GM13976 (cell line): ENCODE results near the gene SH3RF1.

Experiments used
- DNase-seq: peaks from one replicate; pipeline ENCODE4 v3.0.0; 2012; ENCODE audit warnings: low spot score
- in situ Hi-C: fragments of 300-500 bp; cut with MboI; formaldehyde crosslinking; loops from one replicate; pipeline ENCODE4 v1.12.0; 2022; ENCODE audit warnings: low sequenced_read_pairs, mixed read lengths, inconsistent platforms; ENCODE audit not compliant: unreplicated experiment
- TF ChIP-seq, protein P1 (sequence below): IDR thresholded peaks from 2 replicates; pipeline ENCODE4 v1.5.1; 2012; ENCODE audit warnings: borderline replicate concordance, mild to moderate bottlenecking; ENCODE audit not compliant: insufficient read depth; ENCODE audit errors: extremely low read depth, missing control alignments, control extremely low read depth

The SH3RF1 gene

GRCh38 chr4:169150806-169151205 lies 120.0 kb downstream of the SH3RF1 start:
- no peak for DNase-seq
- in situ Hi-C loops, result no loop called here
- TF ChIP-seq, protein P1, sequence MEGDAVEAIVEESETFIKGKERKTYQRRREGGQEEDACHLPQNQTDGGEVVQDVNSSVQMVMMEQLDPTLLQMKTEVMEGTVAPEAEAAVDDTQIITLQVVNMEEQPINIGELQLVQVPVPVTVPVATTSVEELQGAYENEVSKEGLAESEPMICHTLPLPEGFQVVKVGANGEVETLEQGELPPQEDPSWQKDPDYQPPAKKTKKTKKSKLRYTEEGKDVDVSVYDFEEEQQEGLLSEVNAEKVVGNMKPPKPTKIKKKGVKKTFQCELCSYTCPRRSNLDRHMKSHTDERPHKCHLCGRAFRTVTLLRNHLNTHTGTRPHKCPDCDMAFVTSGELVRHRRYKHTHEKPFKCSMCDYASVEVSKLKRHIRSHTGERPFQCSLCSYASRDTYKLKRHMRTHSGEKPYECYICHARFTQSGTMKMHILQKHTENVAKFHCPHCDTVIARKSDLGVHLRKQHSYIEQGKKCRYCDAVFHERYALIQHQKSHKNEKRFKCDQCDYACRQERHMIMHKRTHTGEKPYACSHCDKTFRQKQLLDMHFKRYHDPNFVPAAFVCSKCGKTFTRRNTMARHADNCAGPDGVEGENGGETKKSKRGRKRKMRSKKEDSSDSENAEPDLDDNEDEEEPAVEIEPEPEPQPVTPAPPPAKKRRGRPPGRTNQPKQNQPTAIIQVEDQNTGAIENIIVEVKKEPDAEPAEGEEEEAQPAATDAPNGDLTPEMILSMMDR, result no peak

GRCh38 chr4:169148885-169149284 lies 121.9 kb downstream of the SH3RF1 start:
- no peak for DNase-seq
- in situ Hi-C loops, result no loop called here
- TF ChIP-seq, protein P1, result no peak

GRCh38 chr4:169147191-169147590 lies 123.6 kb downstream of the SH3RF1 start:
- no peak for DNase-seq
- TF ChIP-seq, protein P1, result no peak
- in situ Hi-C loops, result no loop called here

DNA sequence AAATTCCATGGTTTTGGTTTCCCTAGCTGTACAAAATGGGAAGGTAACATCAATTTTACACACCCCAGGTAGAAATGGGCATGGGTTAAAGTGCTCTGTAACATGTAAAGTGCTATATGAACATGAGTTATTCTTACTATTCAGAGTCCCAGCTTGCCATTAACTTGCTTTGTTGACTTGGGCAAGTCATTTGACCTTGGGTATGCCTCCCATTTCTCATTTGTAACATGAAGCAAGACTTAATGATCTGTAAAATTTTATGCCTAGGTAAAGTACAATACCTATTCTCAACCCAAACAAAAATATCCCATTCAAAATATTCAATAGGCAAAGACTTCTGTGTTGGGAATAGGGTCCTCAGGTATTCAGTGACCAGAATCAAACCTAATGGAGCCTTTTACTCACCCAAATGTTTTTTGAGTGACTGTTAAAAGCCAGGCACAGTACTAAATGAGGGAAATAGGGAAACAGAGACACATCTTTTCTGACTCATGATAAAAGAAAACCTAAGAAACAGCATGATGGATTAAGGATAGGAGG lies 126.6 kb downstream of the SH3RF1 start:
- TF ChIP-seq, protein P1, result no peak
- DNase-seq, result no peak
- in situ Hi-C loops, result no loop called here

- TF ChIP-seq, protein P1, result no peak
- no peak for DNase-seq
- in situ Hi-C loops, result no loop called here
These were observed 127.4 kb downstream of the SH3RF1 start for GRCh38 chr4:169143335-169143734.

DNA sequence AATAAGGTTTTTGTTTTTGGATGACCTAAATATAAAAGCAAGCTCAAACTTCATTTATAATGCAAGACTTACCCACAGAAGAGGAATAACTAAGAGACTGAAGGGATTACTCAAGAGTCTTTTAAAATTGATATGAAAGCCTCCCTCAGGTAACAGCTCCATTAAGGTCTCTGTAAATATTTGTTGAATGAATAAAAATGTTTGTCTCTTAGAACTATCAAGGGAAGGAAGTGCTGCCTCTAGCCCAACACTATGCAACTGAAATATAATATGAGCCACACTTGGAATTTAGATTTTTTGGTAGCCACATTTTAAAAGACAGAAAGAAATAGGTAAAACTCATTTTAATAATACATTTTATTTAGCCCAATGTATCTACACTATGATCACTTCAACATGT lies 127.8 kb downstream of the SH3RF1 start:
- TF ChIP-seq, protein P1, result no peak
- no peak for DNase-seq
- in situ Hi-C loops, result no loop called here

DNA sequence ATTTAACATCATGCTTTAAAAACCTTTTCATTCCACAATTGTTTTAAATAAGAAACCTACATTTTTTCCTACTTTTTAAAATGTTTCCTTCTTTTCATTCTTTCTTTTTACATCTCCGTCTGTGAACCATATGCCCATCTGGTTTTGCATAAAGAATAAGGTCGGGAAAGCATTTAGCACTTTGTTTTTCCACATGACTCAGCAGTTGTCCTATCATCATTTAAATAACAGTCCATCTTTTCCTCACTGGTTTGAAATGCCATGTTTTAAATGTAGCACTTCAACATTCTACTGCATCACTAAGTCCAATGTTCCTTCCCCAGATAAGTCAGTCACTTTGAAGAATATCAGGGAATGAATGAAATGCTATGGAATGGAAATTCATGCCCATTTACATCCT lies 128.4 kb downstream of the SH3RF1 start:
- no peak for DNase-seq
- TF ChIP-seq, protein P1, result no peak
- in situ Hi-C loops, result no loop called here
